Progenitor cell of endocrine pancreas (in vitro differentiated cells): ENCODE results near the gene CRISPLD2. TPM values are rescaled to one million over a fixed set of nuclear protein-coding genes. Genes with fewer than 3 reads are reported as not detected.

ENCODE experiments used
- DNase-seq: peaks from one replicate; pipeline ENCODE4 v3.0.0; 2021; ENCODE audit warnings: low spot score; ENCODE audit not compliant: unreplicated experiment
- H3K27ac Mint-ChIP-seq: 2 replicates; pipeline ENCODE4 v1.8.0; 2021; ENCODE audit warnings: mild to moderate bottlenecking, moderate library complexity, mixed read lengths
- H3K27me3 Mint-ChIP-seq: 2 replicates; pipeline ENCODE4 v1.8.0; 2021; ENCODE audit warnings: mixed read lengths
- H3K36me3 Mint-ChIP-seq: 2 replicates; pipeline ENCODE4 v1.8.0; 2022; ENCODE audit warnings: mixed read lengths; ENCODE audit not compliant: insufficient read depth
- H3K4me1 Mint-ChIP-seq: 2 replicates; pipeline ENCODE4 v1.8.0; 2021; ENCODE audit warnings: low read depth, mixed read lengths
- H3K4me3 Mint-ChIP-seq: 2 replicates; pipeline ENCODE4 v1.8.0; 2021; ENCODE audit warnings: low read depth, mild to moderate bottlenecking, moderate library complexity, mixed read lengths
- H3K9me3 Mint-ChIP-seq: 2 replicates; pipeline ENCODE4 v1.8.0; 2021; ENCODE audit warnings: low read depth, mixed read lengths
- CTCF ChIP-seq: fragments of 200-600 bp; sonication (generic); IDR thresholded peaks from one replicate; pipeline ENCODE4 v1.5.0; 2021; ENCODE audit warnings: antibody characterized with exemption, mild to moderate bottlenecking; ENCODE audit not compliant: unreplicated experiment
- total RNA-seq: library from RNA; stranded (reverse); gene quantifications from 2 replicates; pipeline ENCODE4 v1.2.1, GENCODE V29; 2021

CRISPLD2 gene
- total RNA-seq, 1 donor from 2014 or later = 11.0 TPM

GRCh38 chr16:84826558-84826941, 6.8 kb downstream of the CRISPLD2 start:
- no peaks in the 10 kb centered on the region for H3K4me1 Mint-ChIP-seq

GRCh38 chr16:84827131-84827574, 7.4 kb downstream of the CRISPLD2 start:
- Mint-ChIP-seq H3K9me3 (no peaks in the 10 kb centered on the region), H3K4me3 (no peak overlapping the region), H3K27me3 (peaks cover 41% of the 10 kb centered on the region), H3K36me3 (no peaks in the 10 kb centered on the region), H3K27ac (no peak overlapping the region), H3K4me1 (no peaks in the 10 kb centered on the region)
- TF ChIP-seq CTCF = no peak
- no peak for DNase-seq

More at GRCh38 chr16:84826558-84826941, 6.8 kb downstream of the CRISPLD2 start:
- H3K4me3 Mint-ChIP-seq = no peak overlapping the region
- peaks cover 45% of the 10 kb centered on the region for H3K27me3 Mint-ChIP-seq
- no peak for DNase-seq
- H3K36me3 Mint-ChIP-seq = no peaks in the 10 kb centered on the region
- no peak overlapping the region for H3K27ac Mint-ChIP-seq
- no peak for TF ChIP-seq CTCF
- no peaks in the 10 kb centered on the region for H3K9me3 Mint-ChIP-seq

- Mint-ChIP-seq H3K36me3 (no peaks in the 10 kb centered on the region), H3K9me3 (no peaks in the 10 kb centered on the region), H3K27me3 (peaks cover 38% of the 10 kb centered on the region), H3K4me1 (no peaks in the 10 kb centered on the region), H3K4me3 (no peak overlapping the region), H3K27ac (no peak overlapping the region)
- no peak for DNase-seq
- no peak for TF ChIP-seq CTCF
Measured at GRCh38 chr16:84827897-84828296, 8.1 kb downstream of the CRISPLD2 start.

- peaks cover 36% of the 10 kb centered on the region for H3K27me3 Mint-ChIP-seq
- H3K4me3 Mint-ChIP-seq = no peak overlapping the region
- DNase-seq = no peak
- no peaks in the 10 kb centered on the region for H3K4me1 Mint-ChIP-seq
- H3K27ac Mint-ChIP-seq = no peak overlapping the region
- no peak for TF ChIP-seq CTCF
- no peaks in the 10 kb centered on the region for H3K36me3 Mint-ChIP-seq
- H3K9me3 Mint-ChIP-seq = no peaks in the 10 kb centered on the region
Measured at GRCh38 chr16:84828322-84828721, 8.5 kb downstream of the CRISPLD2 start.

DNA sequence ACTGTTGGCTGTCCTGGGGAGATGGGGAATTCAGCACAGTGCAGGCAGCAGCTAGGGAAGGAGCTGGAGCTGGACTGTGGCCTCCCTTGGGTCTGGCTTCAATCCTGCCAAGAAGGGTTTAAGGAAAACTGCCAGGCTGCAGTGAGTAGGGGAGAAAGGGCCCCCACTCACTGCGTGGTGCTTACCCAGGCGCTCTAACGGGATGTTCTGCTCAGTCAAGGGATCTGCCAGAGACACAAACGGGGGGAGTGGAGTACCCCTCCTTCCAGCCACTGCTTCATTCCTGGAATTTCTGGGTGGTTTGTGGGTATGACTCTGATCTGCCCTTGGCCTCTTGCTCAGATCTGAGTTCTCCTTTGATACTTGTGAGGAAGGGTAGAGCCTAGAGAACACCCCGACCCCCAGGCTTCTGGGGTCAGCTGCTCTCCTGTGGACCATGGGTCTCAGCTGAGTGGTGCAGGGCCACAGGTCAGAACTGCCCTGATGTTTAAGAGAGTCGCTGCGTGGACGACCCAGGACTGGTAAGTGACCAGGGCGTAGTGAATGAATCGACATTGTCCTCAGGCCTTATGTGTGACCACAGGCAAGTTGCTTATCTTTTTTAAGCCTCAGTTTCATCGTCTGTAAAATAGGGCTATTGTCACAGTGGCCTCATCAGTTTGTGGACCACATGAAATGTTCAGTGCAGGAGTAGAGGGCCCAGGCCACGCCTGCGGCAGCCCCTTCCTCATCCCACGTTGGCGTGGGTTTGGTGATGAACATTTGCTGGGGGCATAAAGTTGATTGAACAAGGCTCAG, 9.6 kb downstream of the CRISPLD2 start:
- no peak overlapping the region for H3K4me3 Mint-ChIP-seq
- H3K4me1 Mint-ChIP-seq = no peaks in the 10 kb centered on the region
- no peaks in the 10 kb centered on the region for H3K9me3 Mint-ChIP-seq
- peaks cover 30% of the 10 kb centered on the region for H3K27me3 Mint-ChIP-seq
- no peaks in the 10 kb centered on the region for H3K36me3 Mint-ChIP-seq
- no peak overlapping the region for H3K27ac Mint-ChIP-seq
- no peak for TF ChIP-seq CTCF
- DNase-seq = no peak
